Cardiac muscle cell (in vitro differentiated cells and primary cell): ENCODE results near the gene KRT77. TPM values are rescaled to one million over a fixed set of nuclear protein-coding genes. Genes with fewer than 3 reads are reported as not detected.
"Not testable (repeated sequence)": the region's sequence is repeated elsewhere in the genome, so short reads cannot be mapped to it uniquely, and the experiment has no call there.

ENCODE experiments used
- DNase-seq, 2 donors: peaks; one replicate each; pipeline versions ENCODE4 v3.0.0 to v3.0.0-alpha.2; 2010 to 2017; ENCODE audit warnings: low read depth in 1 of 2, low spot score in 1 of 2
- H3K27ac ChIP-seq: fragments of 200-600 bp; sonication (generic); 2 replicates; pipeline ENCODE4 v1.5.1; 2016
- H3K27me3 ChIP-seq: fragments of 200-600 bp; sonication (generic); 2 replicates; pipeline ENCODE4 v1.6.0; 2016; ENCODE audit warnings: control low read depth
- H3K36me3 ChIP-seq: fragments of 200-600 bp; sonication (generic); 2 replicates; pipeline ENCODE4 v1.5.1; 2016; ENCODE audit warnings: control low read depth
- H3K4me1 ChIP-seq: fragments of 200-600 bp; sonication (generic); 2 replicates; pipeline ENCODE4 v1.8.1; 2017; ENCODE audit warnings: low read depth, mild to moderate bottlenecking, mixed run types
- H3K4me3 ChIP-seq: fragments of 200-600 bp; sonication (generic); 2 replicates; pipeline ENCODE4 v1.5.1; 2016; ENCODE audit warnings: mild to moderate bottlenecking
- H3K9me3 ChIP-seq: fragments of 200-600 bp; sonication (generic); 2 replicates; pipeline ENCODE4 v1.5.1; 2017; ENCODE audit warnings: low read depth, mild to moderate bottlenecking, control low read depth
- polyA plus RNA-seq: library from polyadenylated mRNA; unstranded; fragments of >200 nt; fragmentation: Nextera tagmentation; extraction: Ambion mirVana; gene quantifications from 2 replicates; pipeline ENCODE4 v1.2.1, GENCODE V29; 2016
- total RNA-seq: library from RNA; depleted of rRNA; stranded (reverse); fragments of >200 nt; gene quantifications from 2 replicates; pipeline ENCODE4 v1.2.3, GENCODE V29; 2016
- TF ChIP-seq, protein P1 (sequence below): IDR thresholded peaks from 2 replicates; pipeline ENCODE4 v1.5.1; 2012; ENCODE audit warnings: low read depth, mild to moderate bottlenecking, low read length

The KRT77 gene
- total RNA-seq, result not detected in 2 replicates
- polyA plus RNA-seq, result not detected in 2 replicates

DNA sequence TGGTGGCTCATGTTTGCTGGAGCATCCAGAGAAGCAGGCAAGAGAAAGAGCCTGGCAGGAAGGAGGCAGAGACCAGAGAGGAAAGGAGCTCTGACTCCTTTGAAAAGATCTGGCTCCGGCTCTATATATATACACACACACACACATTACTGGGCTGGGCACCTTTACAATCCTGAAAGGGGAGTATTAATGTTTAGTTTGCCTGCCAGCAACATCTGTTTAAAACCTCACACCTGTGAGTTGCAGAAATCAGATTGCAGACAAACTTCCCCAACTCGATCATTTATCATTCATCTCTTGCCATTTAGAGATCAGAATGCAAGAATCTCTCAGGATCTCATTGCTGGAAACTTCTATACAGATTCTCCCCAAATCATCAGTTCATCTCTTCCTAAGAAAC lies at the start of gene KRT77:
Gene KRT77, minus strand, starts transcription at position 101 of the 400 bp plus-strand sequence. Its CDS starts 90 bp downstream, at position 11.
- Histone ChIP-seq H3K9me3 (no peaks in the 10 kb centered on the region), H3K36me3 (no peaks in the 10 kb centered on the region), H3K27ac (no peak within 1 kb of the TSS), H3K4me1 (peaks cover 19% of the 10 kb centered on the region), H3K4me3 (no peak within 1 kb of the TSS), H3K27me3 (peaks cover 4% of the 10 kb centered on the region)
- TF ChIP-seq, protein P1, sequence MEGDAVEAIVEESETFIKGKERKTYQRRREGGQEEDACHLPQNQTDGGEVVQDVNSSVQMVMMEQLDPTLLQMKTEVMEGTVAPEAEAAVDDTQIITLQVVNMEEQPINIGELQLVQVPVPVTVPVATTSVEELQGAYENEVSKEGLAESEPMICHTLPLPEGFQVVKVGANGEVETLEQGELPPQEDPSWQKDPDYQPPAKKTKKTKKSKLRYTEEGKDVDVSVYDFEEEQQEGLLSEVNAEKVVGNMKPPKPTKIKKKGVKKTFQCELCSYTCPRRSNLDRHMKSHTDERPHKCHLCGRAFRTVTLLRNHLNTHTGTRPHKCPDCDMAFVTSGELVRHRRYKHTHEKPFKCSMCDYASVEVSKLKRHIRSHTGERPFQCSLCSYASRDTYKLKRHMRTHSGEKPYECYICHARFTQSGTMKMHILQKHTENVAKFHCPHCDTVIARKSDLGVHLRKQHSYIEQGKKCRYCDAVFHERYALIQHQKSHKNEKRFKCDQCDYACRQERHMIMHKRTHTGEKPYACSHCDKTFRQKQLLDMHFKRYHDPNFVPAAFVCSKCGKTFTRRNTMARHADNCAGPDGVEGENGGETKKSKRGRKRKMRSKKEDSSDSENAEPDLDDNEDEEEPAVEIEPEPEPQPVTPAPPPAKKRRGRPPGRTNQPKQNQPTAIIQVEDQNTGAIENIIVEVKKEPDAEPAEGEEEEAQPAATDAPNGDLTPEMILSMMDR, result no peak
- DNase-seq, result no peak

DNA sequence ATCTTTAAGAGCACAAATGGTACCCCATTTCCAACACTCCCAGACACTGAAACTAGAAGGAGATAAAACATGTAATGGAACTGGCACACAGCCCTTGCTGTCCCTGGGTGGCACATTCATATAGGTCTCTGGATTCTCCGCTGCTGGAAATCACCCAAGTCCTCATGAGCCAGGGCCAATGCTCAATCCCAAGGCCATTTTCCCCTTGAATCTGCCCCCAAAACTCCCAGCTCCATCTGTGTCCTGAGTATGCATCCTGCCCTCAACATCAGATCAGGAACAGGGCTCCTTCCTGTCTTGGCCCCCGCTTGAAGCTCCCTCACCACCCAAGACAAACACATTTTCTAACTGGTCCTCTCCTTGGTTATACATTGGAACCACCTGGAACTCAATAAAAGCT lies 49.2 kb upstream of the KRT77 start:
- Histone ChIP-seq H3K4me1 (no peaks in the 10 kb centered on the region), H3K9me3 (no peaks in the 10 kb centered on the region), H3K27me3 (peaks cover 4% of the 10 kb centered on the region), H3K27ac (no peak overlapping the region), H3K4me3 (no peak overlapping the region), H3K36me3 (no peaks in the 10 kb centered on the region)
- TF ChIP-seq, protein P1, result no peak
- no peak for DNase-seq

DNA sequence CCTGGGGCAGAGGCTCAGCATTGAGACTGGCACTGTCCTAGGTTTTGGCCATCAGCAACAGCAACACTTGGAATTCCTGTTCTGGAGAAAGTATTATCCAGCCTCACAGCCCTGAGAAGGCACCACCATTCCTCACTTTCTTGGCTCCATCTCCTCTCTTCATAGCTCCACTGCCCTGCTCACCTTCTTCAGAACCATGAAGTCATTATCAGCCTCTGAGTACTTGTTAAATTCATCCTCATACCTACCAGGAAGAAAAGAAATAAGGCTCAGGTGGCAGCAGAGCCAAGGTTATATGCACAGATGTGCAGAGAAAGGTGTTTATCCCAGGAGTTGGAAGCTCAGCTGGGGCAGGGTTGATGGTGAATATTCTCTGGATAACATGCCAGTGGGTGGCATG lies 48.5 kb upstream of the KRT77 start:
- H3K9me3 ChIP-seq, result no peaks in the 10 kb centered on the region
- TF ChIP-seq, protein P1, result no peak
- DNase-seq, result no peak
- H3K27me3 ChIP-seq, result peaks cover 4% of the 10 kb centered on the region
- H3K27ac ChIP-seq, result no peak overlapping the region
- no peaks in the 10 kb centered on the region for H3K36me3 ChIP-seq
- no peak overlapping the region for H3K4me3 ChIP-seq
- H3K4me1 ChIP-seq, result no peaks in the 10 kb centered on the region

DNA sequence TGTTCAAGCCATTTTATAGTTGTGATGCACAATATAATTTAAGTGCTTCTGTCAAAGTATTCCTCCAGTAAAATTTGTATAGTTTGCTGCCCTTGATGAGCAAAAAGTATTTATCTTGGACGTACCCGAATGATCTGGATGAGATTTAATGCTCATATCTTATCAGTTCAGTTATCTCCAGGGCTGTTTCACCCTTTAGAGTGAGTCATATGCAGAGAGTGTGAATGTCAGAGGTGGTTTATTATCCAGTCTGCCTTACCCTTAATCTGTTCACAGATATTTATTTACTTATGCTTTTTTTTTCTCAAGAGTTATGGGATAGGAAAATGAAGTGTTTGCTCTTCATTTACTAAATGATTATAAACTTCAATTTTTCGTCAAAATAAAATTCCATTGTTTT lies 47.2 kb upstream of the KRT77 start:
- not testable (repeated sequence) for H3K27me3 ChIP-seq, H3K36me3 ChIP-seq

DNA sequence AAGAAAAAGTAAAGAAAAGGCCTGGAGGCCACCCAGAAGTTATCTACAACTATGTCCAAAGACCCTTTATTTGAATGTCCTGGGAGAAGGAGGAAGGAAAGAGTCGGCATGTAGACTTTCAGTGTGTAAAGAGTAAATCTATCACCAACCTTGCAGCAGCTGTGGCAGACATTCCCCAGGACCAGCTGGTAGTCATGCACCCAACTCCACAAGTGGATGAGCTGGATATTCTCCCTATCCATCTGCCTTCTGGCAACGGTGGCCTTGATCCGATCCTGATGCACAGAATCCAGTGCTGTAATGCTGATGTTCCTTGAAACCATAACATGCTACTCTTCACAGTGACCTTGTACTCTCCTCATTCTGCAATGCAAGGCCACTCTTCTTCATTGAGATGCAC lies 46.5 kb upstream of the KRT77 start:
- H3K27me3 ChIP-seq, result peaks cover 7% of the 10 kb centered on the region
- H3K36me3 ChIP-seq, result no peaks in the 10 kb centered on the region
- no peak overlapping the region for H3K4me3 ChIP-seq
- H3K9me3 ChIP-seq, result no peaks in the 10 kb centered on the region
- no peak for DNase-seq
- no peaks in the 10 kb centered on the region for H3K4me1 ChIP-seq
- H3K27ac ChIP-seq, result no peak overlapping the region
- TF ChIP-seq, protein P1, result no peak

More for the DNA sequence above, 47.2 kb upstream of the KRT77 start:
- not testable (repeated sequence) for H3K4me1 ChIP-seq, H3K27ac ChIP-seq, H3K9me3 ChIP-seq, DNase-seq, H3K4me3 ChIP-seq

DNA sequence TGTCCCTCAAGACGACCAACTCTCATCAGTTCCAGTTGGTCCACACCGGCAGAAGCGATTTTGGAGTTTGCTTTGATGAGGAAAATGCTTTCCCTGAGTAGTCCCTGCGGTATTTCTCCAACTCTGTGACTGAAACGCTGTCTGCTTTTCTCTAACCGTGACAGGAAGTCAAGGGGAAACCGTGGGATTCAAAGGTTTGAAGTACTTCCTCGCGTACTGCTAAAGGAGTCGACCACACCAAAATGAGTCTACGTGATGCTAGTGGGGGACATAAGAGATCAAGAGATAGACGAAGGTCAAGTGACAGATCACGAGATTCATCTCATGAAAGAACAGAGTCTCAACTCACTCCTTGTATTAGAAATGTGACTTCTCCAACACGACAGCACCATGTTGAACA lies 45.3 kb upstream of the KRT77 start:
- H3K27me3 ChIP-seq, result peaks cover 10% of the 10 kb centered on the region
- H3K4me1 ChIP-seq, result no peaks in the 10 kb centered on the region
- no peaks in the 10 kb centered on the region for H3K9me3 ChIP-seq
- DNase-seq, result no peak
- H3K36me3 ChIP-seq, result no peaks in the 10 kb centered on the region
- no peak overlapping the region for H3K27ac ChIP-seq
- TF ChIP-seq, protein P1, result no peak
- H3K4me3 ChIP-seq, result no peak overlapping the region
